Measurements from ENCODE around the gene LIMS2. TPM values are rescaled to one million over a fixed set of nuclear protein-coding genes. Genes with fewer than 3 reads are reported as not detected.

The LIMS2 gene
- total RNA-seq, 1 experiment from 2014 or later, result 8.9 TPM

GRCh38 chr2:127702395-127703009, 27.2 kb upstream of the LIMS2 start:
- DNase-seq (ENCODE audit: low read depth, low spot score), result no peak
- H3K27ac ChIP-seq (ENCODE audit: low read length), result peak overlapping the region; percentile 96
- H3K9me3 ChIP-seq (ENCODE audit: control insufficient read depth, insufficient read depth, low read depth, low read length), result no peaks in the 10 kb centered on the region
- TSS peak; percentile 95 for BruUV-seq (replicated peaks)
- peak overlapping the region; percentile 57 to 86 for H3K4me3 ChIP-seq (ENCODE audit: low read depth in 2 of 2, low read length in 2 of 2)
- no peaks in the 10 kb centered on the region for H3K27me3 ChIP-seq (ENCODE audit: control insufficient read depth, insufficient read depth, low read length)
- CTCF ChIA-PET, result interaction anchor here (0.6 to 0.7 kb wide), 2 partner anchors 107 to 111 kb away, joined by 6 to 12 read pairs; no protein-coding TSS in a partner anchor
- POLR2A ChIA-PET, result no interaction called here
- no peak for TF ChIP-seq POLR2AphosphoS5 (IDR thresholded peaks at IDR 0.05; ENCODE audit: low read depth, low read length)
- TF ChIP-seq TCF7L2 (IDR thresholded peaks at IDR 0.05; ENCODE audit: low read depth, low read length), result no peak
- no peak for TF ChIP-seq SIN3A (IDR thresholded peaks at IDR 0.05; ENCODE audit: borderline replicate concordance, insufficient read depth, low read depth, low read length)
- TF ChIP-seq CTCF (IDR thresholded peaks at IDR 0.05), result no peak
- no peak for TF ChIP-seq REST (IDR thresholded peaks at IDR 0.05; ENCODE audit: insufficient read depth in 1 of 2, low read depth in 2 of 2, low read length in 1 of 2)
- H3K4me1 ChIP-seq (ENCODE audit: control insufficient read depth, insufficient read depth, low read length), result peaks cover 22% of the 10 kb centered on the region
- in situ Hi-C loops (cut with HindIII; ENCODE audit: low pct_unique_long_range_greater_than_20kb, low sequenced_read_pairs) (no loop called here), intact Hi-C loops (cut with micrococcal nuclease; ENCODE audit: unreplicated experiment) (no loop called here)
- H3K36me3 ChIP-seq (ENCODE audit: control insufficient read depth, insufficient read depth, low read length), result no peaks in the 10 kb centered on the region; the same call in none of the 2 replicates
- ATAC-seq, result no peak

GRCh38 chr2:127701651-127702394, 26.5 kb upstream of the LIMS2 start:
- POLR2A ChIA-PET, result no interaction called here
- peaks cover 22% of the 10 kb centered on the region for H3K4me1 ChIP-seq (ENCODE audit: control insufficient read depth, insufficient read depth, low read length)
- DNase-seq (ENCODE audit: low read depth, low spot score) (no peak), ATAC-seq (peak; percentile 78)
- peak overlapping the region; percentile 96 for H3K27ac ChIP-seq (ENCODE audit: low read length)
- no peaks in the 10 kb centered on the region for H3K27me3 ChIP-seq (ENCODE audit: control insufficient read depth, insufficient read depth, low read length)
- CTCF ChIA-PET, result interaction anchor here (0.7 kb wide), 1 partner anchor 110 kb away, joined by 6 read pairs; no protein-coding TSS in a partner anchor
- H3K36me3 ChIP-seq (ENCODE audit: control insufficient read depth, insufficient read depth, low read length), result no peaks in the 10 kb centered on the region; the same call in none of the 2 replicates
- BruUV-seq (replicated peaks), result no TSS peak
- no peaks in the 10 kb centered on the region for H3K9me3 ChIP-seq (ENCODE audit: control insufficient read depth, insufficient read depth, low read depth, low read length)
- TF ChIP-seq REST (IDR thresholded peaks at IDR 0.05; ENCODE audit: insufficient read depth in 1 of 2, low read depth in 2 of 2, low read length in 1 of 2) (no peak), TCF7L2 (IDR thresholded peaks at IDR 0.05; ENCODE audit: low read depth, low read length) (peak; percentile 36; the same call in 1 of the 2 replicates), CTCF (IDR thresholded peaks at IDR 0.05) (no peak), POLR2AphosphoS5 (IDR thresholded peaks at IDR 0.05; ENCODE audit: low read depth, low read length) (0 out of 2 replicates have a peak, but pooled peaks have one; percentile 51), SIN3A (IDR thresholded peaks at IDR 0.05; ENCODE audit: borderline replicate concordance, insufficient read depth, low read depth, low read length) (0 out of 2 replicates have a peak, but pooled peaks have one; percentile 25)
- in situ Hi-C loops (cut with HindIII; ENCODE audit: low pct_unique_long_range_greater_than_20kb, low sequenced_read_pairs), result no loop called here
- intact Hi-C loops (cut with micrococcal nuclease; ENCODE audit: unreplicated experiment), result no loop called here
- H3K4me3 ChIP-seq (ENCODE audit: low read depth in 2 of 2, low read length in 2 of 2), result peak overlapping the region; percentile 57 to 86

All from Panc1 (cell line).